ENCODE data around the gene IGSF5.
"Not testable (repeated sequence)": the region's sequence is repeated elsewhere in the genome, so short reads cannot be mapped to it uniquely, and the experiment has no call there.

The IGSF5 gene

DNA sequence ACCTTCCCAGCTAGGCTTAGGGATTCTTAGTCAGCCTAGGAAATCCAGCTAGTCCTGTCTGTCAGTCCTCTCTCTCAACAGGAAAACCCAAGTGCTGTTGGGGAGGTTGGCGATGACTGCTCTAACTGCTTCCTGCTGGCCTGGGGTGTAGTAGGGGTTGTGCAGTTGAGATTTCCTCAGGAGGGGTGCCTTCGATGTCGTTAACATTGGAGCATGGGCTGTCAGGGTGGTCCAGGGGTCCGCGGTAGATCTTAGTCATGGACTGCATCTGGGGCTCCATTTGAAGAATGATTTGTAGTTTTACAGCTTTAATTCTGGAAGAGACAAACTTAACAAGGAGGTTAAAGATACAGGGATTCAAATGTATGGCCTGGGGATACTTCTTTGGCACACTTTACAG is 5.5 kb upstream of the IGSF5 start:
- not testable (repeated sequence) for DNase-seq (ENCODE audit: low read depth)

DNA sequence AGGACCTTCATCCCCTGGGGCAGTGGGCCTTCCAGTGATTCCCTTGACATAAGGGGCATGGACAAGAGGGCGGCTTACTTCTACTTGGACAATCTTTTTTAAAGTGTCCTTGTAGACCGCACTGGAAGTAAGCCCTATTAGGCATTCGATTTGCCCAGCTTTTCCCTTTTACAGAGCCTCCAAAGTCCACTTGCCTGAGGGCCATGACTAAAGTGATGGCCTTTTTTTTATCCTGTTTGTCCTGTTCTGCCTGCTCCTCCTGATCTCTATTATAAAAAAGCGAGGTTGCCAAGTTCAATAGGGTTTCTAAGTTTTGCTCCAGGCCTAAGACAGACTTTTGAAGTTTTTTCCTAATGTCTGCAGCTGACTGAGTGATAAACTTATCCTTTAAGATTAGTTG is 2.4 kb upstream of the IGSF5 start:
- not testable (repeated sequence) for DNase-seq (ENCODE audit: low read depth)

- not testable (repeated sequence) for DNase-seq (ENCODE audit: low read depth)
These were observed 349 bp downstream of the IGSF5 start for GRCh38 chr21:39745332-39745731.

GRCh38 chr21:39750670-39751069 is 5.7 kb downstream of the IGSF5 start:
- no peak for DNase-seq (ENCODE audit: low read depth)

GRCh38 chr21:39754811-39755210 is 9.8 kb downstream of the IGSF5 start:
- no peak for DNase-seq (ENCODE audit: low read depth)

- DNase-seq (ENCODE audit: low read depth): no peak
These were observed 11.3 kb downstream of the IGSF5 start for GRCh38 chr21:39756285-39756684.

- DNase-seq (ENCODE audit: low read depth): no peak
These were observed 18.4 kb downstream of the IGSF5 start for GRCh38 chr21:39763272-39763970.

- DNase-seq (ENCODE audit: low read depth): no peak
These were observed 29.2 kb downstream of the IGSF5 start for GRCh38 chr21:39774227-39774626.

DNA sequence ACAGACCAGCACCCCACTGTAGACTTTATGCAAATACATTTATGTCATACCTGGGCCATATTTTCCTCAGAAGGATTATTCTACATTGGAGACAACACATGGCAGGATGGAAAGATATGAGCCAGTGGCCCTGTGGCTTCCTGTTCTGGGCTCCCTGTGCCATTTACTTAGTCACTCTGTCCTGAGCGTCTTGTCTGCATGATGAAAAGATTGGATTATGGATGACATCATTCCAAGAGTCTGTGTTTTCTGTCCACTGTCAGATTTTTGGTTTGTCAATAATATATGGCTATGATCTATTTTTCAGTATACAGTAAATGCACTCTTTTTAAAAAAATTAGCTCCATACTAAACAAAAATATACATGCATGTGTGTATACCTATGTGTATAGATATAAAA is 30.8 kb downstream of the IGSF5 start:
- DNase-seq (ENCODE audit: low read depth): no peak

- peak; percentile 3 for DNase-seq (ENCODE audit: low read depth)
These were observed 31.6 kb downstream of the IGSF5 start for GRCh38 chr21:39776589-39776988.

DNA sequence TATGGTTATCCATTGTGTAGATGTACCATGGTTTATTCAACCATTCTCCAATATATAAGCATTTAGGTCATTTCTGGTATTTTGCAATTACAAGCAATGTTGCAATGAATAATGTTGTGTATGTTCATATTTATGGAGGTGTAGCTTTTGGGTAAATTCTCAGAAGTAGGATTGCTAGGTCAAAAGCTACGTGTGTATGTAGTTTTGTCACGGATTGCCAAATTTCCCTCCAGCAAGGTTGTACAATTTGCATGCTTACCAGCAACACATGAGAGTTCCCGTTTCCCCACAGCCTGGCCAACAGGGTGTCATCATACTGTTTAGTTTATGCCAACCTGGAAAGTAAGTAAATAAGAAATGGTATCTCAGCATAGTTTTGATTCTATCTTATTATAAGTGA is 36.3 kb downstream of the IGSF5 start:
- DNase-seq (ENCODE audit: low read depth): no peak

GRCh38 chr21:39788383-39788782 is 43.4 kb downstream of the IGSF5 start:
- DNase-seq (ENCODE audit: low read depth): peak; percentile 28

DNA sequence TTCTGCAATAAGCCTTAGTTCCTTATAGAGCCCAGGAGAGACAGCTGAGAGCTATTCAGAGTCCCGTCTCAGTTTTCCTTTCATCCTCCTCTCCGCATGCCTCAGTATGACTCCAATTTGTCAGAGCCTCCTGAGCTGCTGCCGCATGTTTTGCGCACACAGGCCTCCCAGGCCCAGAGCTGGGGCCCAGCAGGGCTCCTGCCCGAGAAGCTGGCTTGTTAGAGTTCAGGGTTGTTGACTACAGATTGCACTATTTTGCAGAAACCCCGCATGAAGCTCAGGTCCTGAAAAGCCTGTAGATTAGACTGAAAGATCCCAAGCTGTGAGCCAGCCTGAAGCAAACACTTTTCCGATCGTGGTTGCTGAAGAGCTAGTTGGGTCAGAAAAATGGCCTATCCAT is 51.5 kb downstream of the IGSF5 start:
- no peak for DNase-seq (ENCODE audit: low read depth)

- no peak for DNase-seq (ENCODE audit: low read depth)
These were observed 54.2 kb downstream of the IGSF5 start for GRCh38 chr21:39799178-39799577.

DNA sequence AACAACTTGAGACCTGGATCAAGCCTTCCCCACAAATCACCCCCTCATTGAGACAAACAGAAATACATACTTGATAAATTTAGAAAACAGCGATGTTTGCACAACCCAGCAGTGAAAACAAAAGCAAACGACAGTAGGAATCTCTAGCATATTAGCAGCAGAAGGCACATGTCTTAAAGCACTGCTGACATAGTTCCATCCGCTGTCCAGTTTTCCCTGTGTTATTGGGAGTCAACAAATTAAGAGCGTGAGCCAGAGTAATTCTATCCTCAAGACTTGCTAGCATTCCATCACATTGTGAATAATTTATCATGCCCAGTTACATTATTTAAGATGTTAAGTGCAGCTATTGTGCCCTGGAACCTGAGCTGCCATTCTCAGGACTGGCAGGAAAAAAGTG is 55.3 kb downstream of the IGSF5 start:
- DNase-seq (ENCODE audit: low read depth): no peak

DNA sequence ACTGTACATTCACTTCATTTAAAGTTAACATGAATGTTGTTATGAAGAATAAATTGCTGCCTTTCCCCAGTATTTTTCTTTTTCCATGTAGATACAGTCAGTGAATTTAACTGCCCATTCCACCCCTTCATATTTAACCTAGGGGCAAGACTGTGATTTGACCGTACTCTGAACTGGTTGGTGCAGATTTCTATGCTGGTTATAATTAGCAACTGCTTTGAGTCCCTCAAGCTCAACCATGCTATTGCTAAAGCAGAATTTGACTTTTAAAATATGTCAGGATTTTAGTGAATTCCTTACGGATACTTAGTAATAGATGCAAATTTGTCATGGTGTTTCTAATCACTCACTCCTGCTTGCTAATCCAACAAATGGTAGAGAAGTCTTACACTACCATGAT is 57.2 kb downstream of the IGSF5 start:
- no peak for DNase-seq (ENCODE audit: low read depth)

DNA sequence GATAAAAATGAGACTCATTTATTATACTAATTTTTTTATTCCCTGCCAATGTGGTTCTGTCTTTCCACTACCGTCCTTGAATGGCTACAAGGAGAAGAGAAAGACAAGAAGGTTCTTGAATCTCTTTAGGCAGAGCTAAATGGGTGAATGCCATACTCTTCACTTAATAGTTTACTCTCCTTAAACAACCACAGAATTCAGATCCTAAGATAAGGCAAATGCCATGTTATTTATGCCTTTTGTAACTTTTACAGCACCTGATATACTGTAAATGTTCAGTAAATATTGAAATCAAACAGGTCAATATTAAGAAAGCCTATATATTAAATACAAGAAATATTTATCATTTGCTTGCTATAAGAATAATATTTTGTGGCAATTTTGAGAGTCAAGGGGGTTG is 58.4 kb downstream of the IGSF5 start:
- no peak for DNase-seq (ENCODE audit: low read depth)

- DNase-seq (ENCODE audit: low read depth): no peak
These were observed 59.3 kb downstream of the IGSF5 start for GRCh38 chr21:39804240-39804639.

- no peak for DNase-seq (ENCODE audit: low read depth)
These were observed 61.0 kb downstream of the IGSF5 start for GRCh38 chr21:39805983-39806382.

GRCh38 chr21:39807738-39808137 is 62.8 kb downstream of the IGSF5 start:
- DNase-seq (ENCODE audit: low read depth): no peak

DNA sequence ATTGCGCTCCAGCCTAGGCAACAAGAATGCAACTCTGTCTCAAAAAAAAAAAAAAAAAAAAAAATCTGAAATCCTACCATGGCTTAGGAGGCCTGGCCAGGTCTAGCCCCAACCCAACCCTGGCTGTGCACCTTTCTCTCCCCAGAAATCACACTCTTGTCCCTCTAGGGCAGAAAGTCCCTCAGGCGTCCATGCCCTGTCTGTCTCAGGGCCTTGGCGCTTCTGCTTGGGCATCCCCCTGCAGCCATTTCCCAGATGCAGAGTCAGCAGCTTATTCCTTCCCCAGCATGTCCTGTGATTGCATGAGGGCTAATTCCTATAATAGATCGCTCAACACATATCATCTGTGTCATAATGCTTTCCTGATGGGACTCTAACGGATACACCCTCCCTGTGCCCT is 65.0 kb downstream of the IGSF5 start:
- DNase-seq (ENCODE audit: low read depth): no peak

DNA sequence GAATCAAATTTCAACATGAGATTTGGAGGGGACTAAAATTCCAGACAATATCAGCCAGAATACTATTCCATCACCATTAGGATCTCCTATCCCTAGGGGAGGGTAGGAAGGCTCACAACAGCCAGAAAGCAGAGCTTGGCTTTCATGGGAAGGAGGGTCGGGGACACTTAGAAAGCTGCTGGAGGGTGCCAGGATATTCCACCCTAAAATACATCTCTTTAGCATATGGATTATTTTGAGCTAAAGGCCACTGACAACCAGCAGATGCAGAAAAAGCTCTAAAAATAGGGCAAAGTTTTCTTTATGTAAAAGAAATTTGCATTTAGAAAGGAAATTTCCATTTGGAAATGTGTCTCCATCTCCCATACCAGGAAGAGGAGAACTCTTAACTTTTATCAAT is 68.0 kb downstream of the IGSF5 start:
- DNase-seq (ENCODE audit: low read depth): no peak

DNA sequence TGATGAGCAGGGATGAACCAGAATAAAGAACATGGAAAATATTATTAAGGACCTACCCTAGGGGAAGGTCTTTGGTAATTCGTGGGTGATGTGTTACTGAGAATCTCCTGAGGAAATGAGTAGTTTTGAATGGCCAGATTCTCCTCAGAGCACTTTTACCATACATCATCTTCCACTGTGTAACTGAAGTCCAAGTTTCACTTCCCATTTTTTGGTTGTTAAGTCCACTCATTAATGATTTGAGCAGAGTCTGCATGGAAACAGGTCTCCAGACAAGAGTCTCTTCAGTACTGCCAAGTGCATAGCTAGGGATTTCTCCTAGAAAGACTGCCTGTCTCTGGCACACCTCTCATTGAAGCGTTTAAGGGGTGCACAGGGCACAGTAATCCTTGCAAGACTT is 73.6 kb downstream of the IGSF5 start:
- no peak for DNase-seq (ENCODE audit: low read depth)

DNA sequence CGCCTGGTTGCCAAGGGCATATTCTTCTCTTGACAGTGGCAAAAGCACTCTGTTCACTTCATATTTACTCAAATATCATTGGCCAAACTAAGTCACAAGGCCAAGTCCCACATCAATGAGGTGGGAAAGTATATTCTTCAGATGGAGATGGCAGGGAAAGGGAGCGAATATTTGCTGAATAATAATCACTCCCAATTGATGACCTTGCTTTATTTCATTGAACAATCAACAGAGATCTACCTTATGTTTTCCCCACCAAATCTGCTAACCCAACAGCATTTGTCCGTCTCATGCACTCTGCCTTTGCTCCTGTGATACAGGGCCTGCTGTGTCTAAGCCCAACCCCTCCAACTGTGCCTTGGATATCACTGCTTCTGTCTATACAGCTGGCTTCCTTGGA is 77.1 kb downstream of the IGSF5 start:
- DNase-seq (ENCODE audit: low read depth): no peak

DNA sequence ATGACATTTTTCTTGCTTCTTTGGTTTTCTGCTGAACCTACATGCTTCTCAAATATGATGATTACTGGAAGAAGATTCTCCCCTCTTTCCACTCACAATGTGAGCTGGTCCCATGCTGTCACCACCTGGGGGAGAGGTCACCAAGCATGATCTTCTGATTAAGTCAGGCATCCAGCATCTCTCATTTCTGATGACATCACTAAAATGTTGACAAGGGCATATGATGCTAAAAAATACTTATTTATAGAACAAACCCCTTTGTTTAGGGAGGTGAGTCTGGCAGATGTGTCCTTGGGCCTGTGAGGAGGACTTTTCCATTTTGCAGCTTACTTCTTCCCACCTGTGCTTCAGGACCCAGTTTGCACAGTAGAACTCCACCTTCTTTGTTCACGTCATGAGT is 80.3 kb downstream of the IGSF5 start:
- no peak for DNase-seq (ENCODE audit: low read depth)

All from stromal cell of bone marrow (primary cell).